ENCODE data around the gene TBRG1. TPM values are rescaled to one million over a fixed set of nuclear protein-coding genes. Genes with fewer than 3 reads are reported as not detected.

Gene TBRG1
- total and polyA plus RNA-seq, 2 experiments from 2014 or later: 24.8 to 56.6 TPM

GRCh38 chr11:124627546-124627945 lies 4.9 kb downstream of the TBRG1 start:
- no peaks in the 10 kb centered on the region for H3F3A ChIP-seq (replicated peaks; ENCODE audit: low read depth)
- H3K4me1 ChIP-seq (ENCODE audit: insufficient read depth): peaks cover 5% of the 10 kb centered on the region; the same call in 1 of the 2 replicates
- peaks cover 52% of the 10 kb centered on the region for H3K36me3 ChIP-seq (ENCODE audit: insufficient read depth)
- H3K36me3 Mint-ChIP-seq (ENCODE audit: low read depth): peaks cover 60% of the 10 kb centered on the region
- H3K9me3 Mint-ChIP-seq: no peaks in the 10 kb centered on the region
- H3K4me3 Mint-ChIP-seq: no peak overlapping the region
- H3K27me3 Mint-ChIP-seq (ENCODE audit: insufficient read depth, low read depth, poor library complexity): peaks cover 7% of the 10 kb centered on the region
- no peaks in the 10 kb centered on the region for H3K9me2 ChIP-seq (ENCODE audit: insufficient read depth)
- no peak overlapping the region for H3K4me2 ChIP-seq
- peaks cover 27% of the 10 kb centered on the region for H3K79me2 ChIP-seq (replicated peaks; ENCODE audit: insufficient read depth)
- H3K4me3 ChIP-seq: no peak overlapping the region
- H3K27ac ChIP-seq (ENCODE audit: low read depth): no peak overlapping the region
- H3K27ac Mint-ChIP-seq: no peak overlapping the region
- ATAC-seq (no peak), DNase-seq (ENCODE audit: low spot score) (no peak)
- no peaks in the 10 kb centered on the region for H3K27me3 ChIP-seq (ENCODE audit: insufficient read depth)
- H3K4me1 Mint-ChIP-seq: peaks cover 11% of the 10 kb centered on the region
- H4K20me1 ChIP-seq (replicated peaks; ENCODE audit: insufficient read depth): peaks cover 14% of the 10 kb centered on the region; the same call in 1 of the 2 replicates
- TF ChIP-seq EZH2phosphoT487 (IDR thresholded peaks at IDR 0.05; ENCODE audit: unreplicated experiment): no peak
- no peak for TF ChIP-seq CREB1 (CRISPR knock-in tag; IDR thresholded peaks at IDR 0.05; ENCODE audit: low read depth)
- TF ChIP-seq CTCF (conservative IDR thresholded peaks at IDR 0.05; ENCODE audit: low read depth in 2 of 2): no peak
- TF ChIP-seq ZNF331 (CRISPR knock-in tag; IDR thresholded peaks at IDR 0.05; ENCODE audit: low read depth): no peak
- TF ChIP-seq ZNF114 (CRISPR knock-in tag; IDR thresholded peaks at IDR 0.05): no peak
- no peak for TF ChIP-seq NANOG (IDR thresholded peaks at IDR 0.05; ENCODE audit: borderline replicate concordance)
- no peak for TF ChIP-seq STAT1 (IDR thresholded peaks at IDR 0.05; ENCODE audit: unreplicated experiment)
- no peak for TF ChIP-seq JUNB (IDR thresholded peaks at IDR 0.05; ENCODE audit: unreplicated experiment)
- no peak for TF ChIP-seq POLR2AphosphoS5 (IDR thresholded peaks at IDR 0.05; ENCODE audit: low read depth)
- TF ChIP-seq, protein P1, sequence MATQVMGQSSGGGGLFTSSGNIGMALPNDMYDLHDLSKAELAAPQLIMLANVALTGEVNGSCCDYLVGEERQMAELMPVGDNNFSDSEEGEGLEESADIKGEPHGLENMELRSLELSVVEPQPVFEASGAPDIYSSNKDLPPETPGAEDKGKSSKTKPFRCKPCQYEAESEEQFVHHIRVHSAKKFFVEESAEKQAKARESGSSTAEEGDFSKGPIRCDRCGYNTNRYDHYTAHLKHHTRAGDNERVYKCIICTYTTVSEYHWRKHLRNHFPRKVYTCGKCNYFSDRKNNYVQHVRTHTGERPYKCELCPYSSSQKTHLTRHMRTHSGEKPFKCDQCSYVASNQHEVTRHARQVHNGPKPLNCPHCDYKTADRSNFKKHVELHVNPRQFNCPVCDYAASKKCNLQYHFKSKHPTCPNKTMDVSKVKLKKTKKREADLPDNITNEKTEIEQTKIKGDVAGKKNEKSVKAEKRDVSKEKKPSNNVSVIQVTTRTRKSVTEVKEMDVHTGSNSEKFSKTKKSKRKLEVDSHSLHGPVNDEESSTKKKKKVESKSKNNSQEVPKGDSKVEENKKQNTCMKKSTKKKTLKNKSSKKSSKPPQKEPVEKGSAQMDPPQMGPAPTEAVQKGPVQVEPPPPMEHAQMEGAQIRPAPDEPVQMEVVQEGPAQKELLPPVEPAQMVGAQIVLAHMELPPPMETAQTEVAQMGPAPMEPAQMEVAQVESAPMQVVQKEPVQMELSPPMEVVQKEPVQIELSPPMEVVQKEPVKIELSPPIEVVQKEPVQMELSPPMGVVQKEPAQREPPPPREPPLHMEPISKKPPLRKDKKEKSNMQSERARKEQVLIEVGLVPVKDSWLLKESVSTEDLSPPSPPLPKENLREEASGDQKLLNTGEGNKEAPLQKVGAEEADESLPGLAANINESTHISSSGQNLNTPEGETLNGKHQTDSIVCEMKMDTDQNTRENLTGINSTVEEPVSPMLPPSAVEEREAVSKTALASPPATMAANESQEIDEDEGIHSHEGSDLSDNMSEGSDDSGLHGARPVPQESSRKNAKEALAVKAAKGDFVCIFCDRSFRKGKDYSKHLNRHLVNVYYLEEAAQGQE (IDR thresholded peaks at IDR 0.05; ENCODE audit: unreplicated experiment): no peak
- TF ChIP-seq, protein P2, sequence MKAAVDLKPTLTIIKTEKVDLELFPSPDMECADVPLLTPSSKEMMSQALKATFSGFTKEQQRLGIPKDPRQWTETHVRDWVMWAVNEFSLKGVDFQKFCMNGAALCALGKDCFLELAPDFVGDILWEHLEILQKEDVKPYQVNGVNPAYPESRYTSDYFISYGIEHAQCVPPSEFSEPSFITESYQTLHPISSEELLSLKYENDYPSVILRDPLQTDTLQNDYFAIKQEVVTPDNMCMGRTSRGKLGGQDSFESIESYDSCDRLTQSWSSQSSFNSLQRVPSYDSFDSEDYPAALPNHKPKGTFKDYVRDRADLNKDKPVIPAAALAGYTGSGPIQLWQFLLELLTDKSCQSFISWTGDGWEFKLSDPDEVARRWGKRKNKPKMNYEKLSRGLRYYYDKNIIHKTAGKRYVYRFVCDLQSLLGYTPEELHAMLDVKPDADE (IDR thresholded peaks at IDR 0.05): no peak
- TF ChIP-seq, protein P3, sequence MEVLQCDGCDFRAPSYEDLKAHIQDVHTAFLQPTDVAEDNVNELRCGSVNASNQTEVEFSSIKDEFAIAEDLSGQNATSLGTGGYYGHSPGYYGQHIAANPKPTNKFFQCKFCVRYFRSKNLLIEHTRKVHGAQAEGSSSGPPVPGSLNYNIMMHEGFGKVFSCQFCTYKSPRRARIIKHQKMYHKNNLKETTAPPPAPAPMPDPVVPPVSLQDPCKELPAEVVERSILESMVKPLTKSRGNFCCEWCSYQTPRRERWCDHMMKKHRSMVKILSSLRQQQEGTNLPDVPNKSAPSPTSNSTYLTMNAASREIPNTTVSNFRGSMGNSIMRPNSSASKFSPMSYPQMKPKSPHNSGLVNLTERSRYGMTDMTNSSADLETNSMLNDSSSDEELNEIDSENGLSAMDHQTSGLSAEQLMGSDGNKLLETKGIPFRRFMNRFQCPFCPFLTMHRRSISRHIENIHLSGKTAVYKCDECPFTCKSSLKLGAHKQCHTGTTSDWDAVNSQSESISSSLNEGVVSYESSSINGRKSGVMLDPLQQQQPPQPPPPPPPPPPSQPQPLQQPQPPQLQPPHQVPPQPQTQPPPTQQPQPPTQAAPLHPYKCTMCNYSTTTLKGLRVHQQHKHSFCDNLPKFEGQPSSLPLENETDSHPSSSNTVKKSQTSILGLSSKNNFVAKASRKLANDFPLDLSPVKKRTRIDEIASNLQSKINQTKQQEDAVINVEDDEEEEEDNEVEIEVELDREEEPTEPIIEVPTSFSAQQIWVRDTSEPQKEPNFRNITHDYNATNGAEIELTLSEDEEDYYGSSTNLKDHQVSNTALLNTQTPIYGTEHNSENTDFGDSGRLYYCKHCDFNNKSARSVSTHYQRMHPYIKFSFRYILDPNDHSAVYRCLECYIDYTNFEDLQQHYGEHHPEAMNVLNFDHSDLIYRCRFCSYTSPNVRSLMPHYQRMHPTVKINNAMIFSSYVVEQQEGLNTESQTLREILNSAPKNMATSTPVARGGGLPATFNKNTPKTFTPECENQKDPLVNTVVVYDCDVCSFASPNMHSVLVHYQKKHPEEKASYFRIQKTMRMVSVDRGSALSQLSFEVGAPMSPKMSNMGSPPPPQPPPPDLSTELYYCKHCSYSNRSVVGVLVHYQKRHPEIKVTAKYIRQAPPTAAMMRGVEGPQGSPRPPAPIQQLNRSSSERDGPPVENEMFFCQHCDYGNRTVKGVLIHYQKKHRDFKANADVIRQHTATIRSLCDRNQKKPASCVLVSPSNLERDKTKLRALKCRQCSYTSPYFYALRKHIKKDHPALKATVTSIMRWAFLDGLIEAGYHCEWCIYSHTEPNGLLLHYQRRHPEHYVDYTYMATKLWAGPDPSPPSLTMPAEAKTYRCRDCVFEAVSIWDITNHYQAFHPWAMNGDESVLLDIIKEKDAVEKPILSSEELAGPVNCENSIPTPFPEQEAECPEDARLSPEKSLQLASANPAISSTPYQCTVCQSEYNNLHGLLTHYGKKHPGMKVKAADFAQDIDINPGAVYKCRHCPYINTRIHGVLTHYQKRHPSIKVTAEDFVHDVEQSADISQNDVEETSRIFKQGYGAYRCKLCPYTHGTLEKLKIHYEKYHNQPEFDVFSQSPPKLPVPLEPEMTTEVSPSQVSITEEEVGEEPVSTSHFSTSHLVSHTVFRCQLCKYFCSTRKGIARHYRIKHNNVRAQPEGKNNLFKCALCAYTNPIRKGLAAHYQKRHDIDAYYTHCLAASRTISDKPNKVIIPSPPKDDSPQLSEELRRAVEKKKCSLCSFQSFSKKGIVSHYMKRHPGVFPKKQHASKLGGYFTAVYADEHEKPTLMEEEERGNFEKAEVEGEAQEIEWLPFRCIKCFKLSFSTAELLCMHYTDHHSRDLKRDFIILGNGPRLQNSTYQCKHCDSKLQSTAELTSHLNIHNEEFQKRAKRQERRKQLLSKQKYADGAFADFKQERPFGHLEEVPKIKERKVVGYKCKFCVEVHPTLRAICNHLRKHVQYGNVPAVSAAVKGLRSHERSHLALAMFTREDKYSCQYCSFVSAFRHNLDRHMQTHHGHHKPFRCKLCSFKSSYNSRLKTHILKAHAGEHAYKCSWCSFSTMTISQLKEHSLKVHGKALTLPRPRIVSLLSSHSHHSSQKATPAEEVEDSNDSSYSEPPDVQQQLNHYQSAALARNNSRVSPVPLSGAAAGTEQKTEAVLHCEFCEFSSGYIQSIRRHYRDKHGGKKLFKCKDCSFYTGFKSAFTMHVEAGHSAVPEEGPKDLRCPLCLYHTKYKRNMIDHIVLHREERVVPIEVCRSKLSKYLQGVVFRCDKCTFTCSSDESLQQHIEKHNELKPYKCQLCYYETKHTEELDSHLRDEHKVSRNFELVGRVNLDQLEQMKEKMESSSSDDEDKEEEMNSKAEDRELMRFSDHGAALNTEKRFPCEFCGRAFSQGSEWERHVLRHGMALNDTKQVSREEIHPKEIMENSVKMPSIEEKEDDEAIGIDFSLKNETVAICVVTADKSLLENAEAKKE (CRISPR knock-in tag; IDR thresholded peaks at IDR 0.05): no peak
- no peak for TF ChIP-seq EZH2 (IDR thresholded peaks at IDR 0.05; ENCODE audit: low read depth, unreplicated experiment)
- H2AFZ ChIP-seq: no peak overlapping the region

Data from GM23338 (cell line).